ENCODE results near the gene HOXA7. TPM values are rescaled to one million over a fixed set of nuclear protein-coding genes. Genes with fewer than 3 reads are reported as not detected.
A peak's percentile ranks its signal among the peaks of the same experiment; 100 is the strongest.

The HOXA7 gene
- total RNA-seq, 1 donor = 3.6 TPM

DNA sequence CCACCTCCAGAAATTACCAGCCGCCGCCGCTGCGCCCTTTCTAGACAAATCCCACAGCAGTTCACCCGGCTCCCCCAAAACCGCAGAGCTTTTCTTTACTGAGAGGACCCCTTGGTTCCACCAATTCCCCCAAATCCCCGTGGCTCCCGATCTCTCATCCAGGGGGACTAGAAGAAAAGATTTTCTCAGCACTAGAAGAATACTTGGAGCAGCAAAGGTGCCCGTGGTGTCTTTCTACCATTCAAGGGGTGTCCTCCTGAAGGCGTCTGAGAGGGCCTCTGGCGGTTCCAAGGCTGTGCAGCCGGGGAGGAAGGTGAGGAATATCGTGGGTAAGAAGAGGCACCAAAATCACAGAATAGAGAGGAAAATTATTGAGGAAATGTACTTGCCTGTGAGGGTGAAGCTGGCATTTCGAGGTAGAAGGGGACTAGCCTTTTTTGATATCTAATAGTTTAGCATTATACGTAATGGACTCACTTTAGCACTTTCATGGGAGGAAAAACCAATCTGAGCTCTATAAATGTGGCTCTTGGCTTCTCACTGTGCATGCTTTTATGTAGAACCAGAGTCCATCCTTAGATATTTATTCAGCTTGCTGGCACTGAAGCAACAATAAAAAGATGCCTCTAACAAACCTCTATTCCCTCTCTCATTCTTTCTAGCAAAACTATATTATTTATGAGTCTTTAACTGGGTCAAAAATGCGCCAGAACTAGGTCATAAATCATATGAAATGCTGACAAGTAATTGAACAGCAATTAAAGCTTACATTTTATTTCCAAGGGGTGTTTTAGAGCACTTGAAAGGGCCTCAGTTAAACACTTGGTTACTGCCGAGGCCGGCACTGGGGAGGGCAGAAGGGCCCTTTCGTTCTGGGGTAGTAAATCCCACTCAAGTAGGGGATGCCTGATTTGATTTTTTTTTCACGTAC lies 40.2 kb downstream of the HOXA7 start:
- Histone ChIP-seq H3K27ac (ENCODE audit: low read depth, low read length) (no peak overlapping the region), H3K9me3 (ENCODE audit: low read depth, low read length) (no peaks in the 10 kb centered on the region), H4K20me1 (ENCODE audit: insufficient read depth, low read length) (peaks cover 18% of the 10 kb centered on the region), H3K36me3 (ENCODE audit: insufficient read depth, low read length) (peaks cover 8% of the 10 kb centered on the region), H2AFZ (ENCODE audit: low read length) (no peak overlapping the region), H3K79me2 (ENCODE audit: insufficient read depth, low read length) (peaks cover 19% of the 10 kb centered on the region), H3K4me1 (ENCODE audit: insufficient read depth, low read length) (peaks cover 34% of the 10 kb centered on the region), H3K4me2 (ENCODE audit: insufficient read depth, low read length) (no peak overlapping the region), H3K27me3 (ENCODE audit: insufficient read depth, low read length) (no peaks in the 10 kb centered on the region), H3K4me3 (ENCODE audit: insufficient read depth, low read length) (no peak overlapping the region)
- no peak for DNase-seq (ENCODE audit: insufficient read length, low spot score, missing footprints)
- TF ChIP-seq, protein P1, sequence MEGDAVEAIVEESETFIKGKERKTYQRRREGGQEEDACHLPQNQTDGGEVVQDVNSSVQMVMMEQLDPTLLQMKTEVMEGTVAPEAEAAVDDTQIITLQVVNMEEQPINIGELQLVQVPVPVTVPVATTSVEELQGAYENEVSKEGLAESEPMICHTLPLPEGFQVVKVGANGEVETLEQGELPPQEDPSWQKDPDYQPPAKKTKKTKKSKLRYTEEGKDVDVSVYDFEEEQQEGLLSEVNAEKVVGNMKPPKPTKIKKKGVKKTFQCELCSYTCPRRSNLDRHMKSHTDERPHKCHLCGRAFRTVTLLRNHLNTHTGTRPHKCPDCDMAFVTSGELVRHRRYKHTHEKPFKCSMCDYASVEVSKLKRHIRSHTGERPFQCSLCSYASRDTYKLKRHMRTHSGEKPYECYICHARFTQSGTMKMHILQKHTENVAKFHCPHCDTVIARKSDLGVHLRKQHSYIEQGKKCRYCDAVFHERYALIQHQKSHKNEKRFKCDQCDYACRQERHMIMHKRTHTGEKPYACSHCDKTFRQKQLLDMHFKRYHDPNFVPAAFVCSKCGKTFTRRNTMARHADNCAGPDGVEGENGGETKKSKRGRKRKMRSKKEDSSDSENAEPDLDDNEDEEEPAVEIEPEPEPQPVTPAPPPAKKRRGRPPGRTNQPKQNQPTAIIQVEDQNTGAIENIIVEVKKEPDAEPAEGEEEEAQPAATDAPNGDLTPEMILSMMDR (IDR thresholded peaks at IDR 0.05; ENCODE audit: extremely low read depth, low read depth, low read length) = no peak

DNA sequence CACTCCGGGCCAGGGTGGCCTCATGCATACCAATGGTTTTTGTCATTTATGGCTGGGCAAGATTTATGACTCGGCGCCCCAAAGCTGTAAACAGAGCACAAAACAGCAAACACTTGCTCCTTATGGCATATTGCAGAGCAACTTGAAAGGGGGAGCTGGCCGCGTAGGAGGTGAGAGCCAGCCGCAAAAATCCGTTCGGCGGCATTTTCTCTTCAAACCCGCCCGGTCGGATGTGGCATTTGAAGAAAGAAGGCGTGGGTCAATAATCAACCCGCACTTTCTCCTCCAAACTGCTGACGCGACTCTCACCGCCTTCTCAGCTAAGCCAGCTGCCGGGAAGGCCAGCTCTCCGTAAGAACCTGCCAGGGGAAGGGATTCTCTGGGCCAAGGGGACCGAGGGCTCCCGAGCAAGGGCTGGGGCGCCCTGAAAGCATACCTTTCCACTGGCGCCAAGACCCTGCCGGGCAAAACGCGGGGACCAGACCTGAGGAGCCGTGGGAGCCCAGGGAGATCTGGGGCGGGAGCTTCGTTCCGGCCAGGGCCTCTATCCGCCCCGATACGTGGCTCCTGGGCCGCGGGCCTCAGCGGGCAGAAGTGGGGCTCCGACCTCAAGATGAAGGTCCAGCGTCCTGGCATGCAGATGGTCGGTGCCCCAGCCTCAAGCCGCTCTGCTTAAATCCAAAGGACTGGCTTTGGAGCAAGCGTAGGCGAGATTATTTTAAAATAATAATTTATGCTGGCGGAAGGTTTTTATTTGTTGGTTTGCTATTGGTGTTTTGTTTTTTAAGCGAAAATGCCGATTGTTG lies 41.1 kb downstream of the HOXA7 start:
- peak; percentile 93 for DNase-seq (ENCODE audit: insufficient read length, low spot score, missing footprints)
- no peak overlapping the region for H2AFZ ChIP-seq (ENCODE audit: low read length)
- peak overlapping the region; percentile 53 for H3K27ac ChIP-seq (ENCODE audit: low read depth, low read length)
- H4K20me1 ChIP-seq (ENCODE audit: insufficient read depth, low read length) = peaks cover 18% of the 10 kb centered on the region
- TF ChIP-seq, protein P1 (IDR thresholded peaks at IDR 0.05; ENCODE audit: extremely low read depth, low read depth, low read length) = no peak
- H3K4me2 ChIP-seq (ENCODE audit: insufficient read depth, low read length) = peak overlapping the region; percentile 71
- no peaks in the 10 kb centered on the region for H3K9me3 ChIP-seq (ENCODE audit: low read depth, low read length)
- H3K4me3 ChIP-seq (ENCODE audit: insufficient read depth, low read length) = peak overlapping the region; percentile 43
- H3K36me3 ChIP-seq (ENCODE audit: insufficient read depth, low read length) = peaks cover 8% of the 10 kb centered on the region
- peaks cover 42% of the 10 kb centered on the region for H3K4me1 ChIP-seq (ENCODE audit: insufficient read depth, low read length)
- H3K79me2 ChIP-seq (ENCODE audit: insufficient read depth, low read length) = peaks cover 19% of the 10 kb centered on the region
- H3K27me3 ChIP-seq (ENCODE audit: insufficient read depth, low read length) = no peaks in the 10 kb centered on the region

DNA sequence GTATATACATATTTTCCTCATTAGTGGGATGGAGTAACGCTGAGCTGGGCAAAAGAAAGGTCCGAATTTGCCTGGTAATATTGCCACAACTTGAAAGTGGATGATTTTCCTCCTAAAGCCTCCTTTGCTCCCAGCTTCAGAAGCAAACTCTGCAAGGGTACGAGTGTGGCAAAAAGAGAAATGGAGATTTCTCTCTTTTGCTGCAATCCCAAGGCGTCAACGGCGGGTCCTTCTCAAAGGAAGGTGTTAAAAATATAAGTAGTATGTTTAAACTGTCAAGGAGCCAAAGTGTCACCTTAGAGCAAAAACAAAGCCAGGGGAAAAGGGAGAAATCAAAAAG lies 41.6 kb downstream of the HOXA7 start:
- Histone ChIP-seq H3K4me1 (ENCODE audit: insufficient read depth, low read length) (peaks cover 44% of the 10 kb centered on the region), H3K36me3 (ENCODE audit: insufficient read depth, low read length) (peaks cover 8% of the 10 kb centered on the region), H3K27me3 (ENCODE audit: insufficient read depth, low read length) (no peaks in the 10 kb centered on the region), H2AFZ (ENCODE audit: low read length) (no peak overlapping the region), H3K4me2 (ENCODE audit: insufficient read depth, low read length) (peak overlapping the region; percentile 71), H3K4me3 (ENCODE audit: insufficient read depth, low read length) (peak overlapping the region; percentile 43), H3K9me3 (ENCODE audit: low read depth, low read length) (no peaks in the 10 kb centered on the region), H3K27ac (ENCODE audit: low read depth, low read length) (peak overlapping the region; percentile 51), H3K79me2 (ENCODE audit: insufficient read depth, low read length) (peaks cover 20% of the 10 kb centered on the region), H4K20me1 (ENCODE audit: insufficient read depth, low read length) (peaks cover 17% of the 10 kb centered on the region)
- TF ChIP-seq, protein P1 (IDR thresholded peaks at IDR 0.05; ENCODE audit: extremely low read depth, low read depth, low read length) = no peak
- no peak for DNase-seq (ENCODE audit: insufficient read length, low spot score, missing footprints)
